Measurements from ENCODE around the gene MRPL4. TPM values are rescaled to one million over a fixed set of nuclear protein-coding genes. Genes with fewer than 3 reads are reported as not detected.

Gene MRPL4
- total and polyA plus RNA-seq, 8 donors, result 16.1 to 314 (median 52.4) TPM

GRCh38 chr19:10259162-10259905, 7.3 kb downstream of the MRPL4 start:
- Histone ChIP-seq H3K27me3 (no peaks in the 10 kb centered on the region), H3K4me1 (peaks cover 10 to 33% (median 21%) of the 10 kb centered on the region in 4 donors), H3K36me3 (peaks cover 40 to 56% (median 49%) of the 10 kb centered on the region in 4 donors), H3K9me3 (no peaks in the 10 kb centered on the region), H3K27ac (peak overlapping the region; percentile 23 to 78 (median 67)), H3K4me3 (peak overlapping the region in 2 of 4 donors; percentile 3 to 34)
- intact Hi-C loops (cut with DNase I; ENCODE audit: low total_unique reads), result loop anchor here (10.0 kb wide), 1 partner anchor 145 kb away; the partner anchor contains the start of genes EIF3G and P2RY11
- peak; percentile 95 to 96 for DNase-seq
- WGBS, 5 donors, result 36 to 56% (median 54%) methylated on average over 21 to 32 of the region's 32 CpGs
- TF ChIP-seq POLR2AphosphoS5 (IDR thresholded peaks at IDR 0.05), result peak in 2 of 3 donors; percentile 8 to 51
- TF ChIP-seq EP300 (IDR thresholded peaks at IDR 0.05), result no peak
- peak in 4 of 7 experiments; percentile 44 to 69 (median 69) for TF ChIP-seq CTCF (IDR thresholded peaks at IDR 0.05)
- TF ChIP-seq POLR2A (IDR thresholded peaks at IDR 0.05), result no peak

DNA sequence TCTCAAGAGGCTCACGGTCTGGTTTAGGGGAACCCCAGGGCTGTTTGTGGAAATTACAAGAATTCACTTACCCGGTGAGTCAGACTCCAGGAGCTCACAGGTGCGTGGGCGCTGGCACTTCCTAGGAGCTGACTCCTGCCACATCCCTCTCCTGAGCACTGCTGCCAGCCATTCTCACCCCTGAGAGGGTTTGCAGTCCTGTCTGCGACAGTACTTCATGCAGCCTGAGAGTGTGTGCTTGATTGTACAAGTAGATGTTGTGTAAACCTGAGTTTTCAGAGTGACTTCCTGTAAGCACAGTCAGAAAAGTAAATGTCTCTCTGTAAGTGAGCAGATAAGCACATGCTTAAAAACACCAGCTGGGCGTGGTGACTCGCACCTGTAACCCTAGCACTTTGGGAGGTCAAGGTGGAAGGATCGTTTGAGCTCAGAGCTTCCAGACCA, 8.1 kb downstream of the MRPL4 start:
- TF ChIP-seq POLR2A (IDR thresholded peaks at IDR 0.05), result no peak
- peak in 2 of 3 donors; percentile 52 to 75 for TF ChIP-seq POLR2AphosphoS5 (IDR thresholded peaks at IDR 0.05)
- TF ChIP-seq CTCF (IDR thresholded peaks at IDR 0.05), result no peak
- TF ChIP-seq EP300 (IDR thresholded peaks at IDR 0.05), result no peak
- Histone ChIP-seq H3K27ac (peak overlapping the region; percentile 9 to 78 (median 67)), H3K9me3 (no peaks in the 10 kb centered on the region), H3K27me3 (no peaks in the 10 kb centered on the region), H3K4me3 (peak overlapping the region in 1 of 4 donors; percentile 34), H3K4me1 (peaks cover 10 to 33% (median 21%) of the 10 kb centered on the region in 4 donors), H3K36me3 (peaks cover 32 to 48% (median 40%) of the 10 kb centered on the region in 4 donors)
- peak; percentile 44 to 53 for DNase-seq
- WGBS, 5 donors, result 23 to 49% (median 39%) methylated on average over 8 of the region's 8 CpGs
- intact Hi-C loops (cut with DNase I; ENCODE audit: low total_unique reads), result no loop called here

DNA sequence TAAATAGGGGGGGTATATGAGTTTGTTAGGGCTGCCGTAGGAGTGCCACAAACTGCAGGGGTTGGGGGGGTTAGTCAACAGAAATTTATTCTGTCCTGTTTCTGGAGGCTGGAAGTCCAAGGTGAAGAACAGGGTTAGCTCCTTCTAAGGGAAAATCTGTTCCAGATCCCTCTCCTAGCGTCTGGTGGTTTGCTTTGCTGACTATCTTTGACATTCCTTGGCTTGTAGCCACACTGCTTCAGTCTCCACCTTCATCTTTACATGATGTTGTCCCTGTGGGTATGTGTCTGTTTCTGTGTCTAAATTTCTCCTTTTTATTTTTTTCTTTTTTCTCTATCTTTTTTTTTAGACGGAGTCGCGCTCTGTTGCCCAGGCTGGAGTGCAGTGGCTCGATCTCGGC, 10.8 kb downstream of the MRPL4 start:
- Histone ChIP-seq H3K9me3 (no peaks in the 10 kb centered on the region), H3K27me3 (no peaks in the 10 kb centered on the region), H3K27ac (no peak overlapping the region), H3K4me3 (no peak overlapping the region), H3K36me3 (peaks cover 10 to 22% (median 14%) of the 10 kb centered on the region in 4 donors), H3K4me1 (peaks cover 10 to 33% (median 21%) of the 10 kb centered on the region in 4 donors)
- WGBS, 5 donors, result 73 to 81% (median 76%) methylated on average over 7 of the region's 7 CpGs
- DNase-seq, result no peak
- TF ChIP-seq POLR2A (IDR thresholded peaks at IDR 0.05), result no peak
- TF ChIP-seq CTCF (IDR thresholded peaks at IDR 0.05), result no peak
- TF ChIP-seq POLR2AphosphoS5 (IDR thresholded peaks at IDR 0.05), result no peak
- no peak for TF ChIP-seq EP300 (IDR thresholded peaks at IDR 0.05)
- intact Hi-C loops (cut with DNase I; ENCODE audit: low total_unique reads), result no loop called here

- Histone ChIP-seq H3K36me3 (no peaks in the 10 kb centered on the region), H3K27ac (no peak overlapping the region), H3K4me1 (peaks cover 13 to 26% (median 20%) of the 10 kb centered on the region in 4 donors), H3K27me3 (peaks cover 0 to 31% (median 0%) of the 10 kb centered on the region in 3 donors), H3K9me3 (no peaks in the 10 kb centered on the region), H3K4me3 (no peak overlapping the region)
- TF ChIP-seq POLR2A (IDR thresholded peaks at IDR 0.05), result no peak
- no peak for TF ChIP-seq CTCF (IDR thresholded peaks at IDR 0.05)
- TF ChIP-seq EP300 (IDR thresholded peaks at IDR 0.05), result no peak
- TF ChIP-seq POLR2AphosphoS5 (IDR thresholded peaks at IDR 0.05), result no peak
- WGBS, 5 donors, result 62 to 74% (median 66%) methylated on average over 7 of the region's 7 CpGs
- intact Hi-C loops (cut with DNase I; ENCODE audit: low total_unique reads), result loop anchor here (5.0 kb wide), 1 partner anchor 126 kb away; no protein-coding TSS in a partner anchor
- no peak for DNase-seq
These were observed 14.7 kb downstream of the MRPL4 start for GRCh38 chr19:10266706-10267105.
